T follicular helper cell (primary cell): Measurements from ENCODE around the gene BRPF1.

Experiments
- DNase-seq: peaks from one replicate; pipeline ENCODE4 v3.0.0-alpha.2; 2020; ENCODE audit warnings: low read depth

Gene BRPF1

GRCh38 chr3:9703736-9704346, 27.7 kb upstream of the BRPF1 start, which contains the start of gene CPNE9:
TSS of gene CPNE9 (plus strand) at chr3:9703833. CDS start at chr3:9703997, 164 bp downstream.
- DNase-seq = no peak

- DNase-seq = no peak
These were observed 26.9 kb upstream of the BRPF1 start for GRCh38 chr3:9704347-9705322.

- DNase-seq = no peak
These were observed 21.3 kb upstream of the BRPF1 start for GRCh38 chr3:9710174-9710739.

GRCh38 chr3:9712415-9712814, 19.1 kb upstream of the BRPF1 start:
- DNase-seq = no peak

- no peak for DNase-seq
These were observed 18.4 kb upstream of the BRPF1 start for GRCh38 chr3:9713142-9713541.

- no peak for DNase-seq
These were observed 16.4 kb upstream of the BRPF1 start for GRCh38 chr3:9715136-9715535.

GRCh38 chr3:9715764-9716437, 15.6 kb upstream of the BRPF1 start:
- no peak for DNase-seq

GRCh38 chr3:9716801-9717555, 14.6 kb upstream of the BRPF1 start:
- no peak for DNase-seq

- DNase-seq = no peak
These were observed 14.0 kb upstream of the BRPF1 start for GRCh38 chr3:9717563-9717962.

- no peak for DNase-seq
These were observed 13.4 kb upstream of the BRPF1 start for GRCh38 chr3:9718118-9718517.

- DNase-seq = no peak
These were observed 10.4 kb upstream of the BRPF1 start for GRCh38 chr3:9721015-9721699.

- DNase-seq = no peak
These were observed 9.9 kb upstream of the BRPF1 start for GRCh38 chr3:9721700-9722060.

GRCh38 chr3:9725775-9726515, 5.6 kb upstream of the BRPF1 start:
- no peak for DNase-seq

- peak; percentile 46 for DNase-seq
These were observed 4.4 kb upstream of the BRPF1 start for GRCh38 chr3:9727041-9727595.

- DNase-seq = no peak
These were observed 3.8 kb upstream of the BRPF1 start for GRCh38 chr3:9727743-9728142.

GRCh38 chr3:9729419-9729818, 2.1 kb upstream of the BRPF1 start:
- DNase-seq = no peak

- no peak for DNase-seq
These were observed 804 bp upstream of the BRPF1 start for GRCh38 chr3:9730657-9731205.

- DNase-seq = no peak
These were observed 675 bp downstream of the BRPF1 start for GRCh38 chr3:9732080-9732739.

- DNase-seq = no peak
These were observed 1.2 kb downstream of the BRPF1 start for GRCh38 chr3:9732740-9733115.
